Nephron progenitor cell (in vitro differentiated cells): ENCODE measurements around the gene AKAP12.

Experiments
- DNase-seq: peaks from one replicate; pipeline ENCODE4 v3.0.0; 2021
- H3K27ac Mint-ChIP-seq: 2 replicates; pipeline ENCODE4 v1.8.0; 2021; ENCODE audit warnings: mild to moderate bottlenecking, moderate library complexity, mixed read lengths
- H3K27me3 Mint-ChIP-seq: 2 replicates; pipeline ENCODE4 v1.8.0; 2021; ENCODE audit warnings: mild to moderate bottlenecking, low read depth, mixed read lengths; ENCODE audit not compliant: poor library complexity
- H3K36me3 Mint-ChIP-seq: 2 replicates; pipeline ENCODE4 v1.8.0; 2021; ENCODE audit warnings: low read depth, mixed read lengths
- H3K4me1 Mint-ChIP-seq: 2 replicates; pipeline ENCODE4 v1.8.0; 2021; ENCODE audit warnings: mixed read lengths
- H3K4me3 Mint-ChIP-seq: 2 replicates; pipeline ENCODE4 v1.8.0; 2021; ENCODE audit warnings: mild to moderate bottlenecking, moderate library complexity, mixed read lengths
- H3K9me3 Mint-ChIP-seq: 2 replicates; pipeline ENCODE4 v1.8.0; 2021; ENCODE audit warnings: mild to moderate bottlenecking, moderate library complexity, mixed read lengths
- CTCF ChIP-seq: fragments of 200-600 bp; sonication (generic); IDR thresholded peaks from 2 replicates; pipeline ENCODE4 v1.5.0; 2021; ENCODE audit warnings: antibody characterized with exemption

Gene AKAP12

GRCh38 chr6:151260205-151260604 is 20.4 kb downstream of the AKAP12 start:
- no peak overlapping the region for H3K27ac Mint-ChIP-seq
- H3K4me3 Mint-ChIP-seq: no peak overlapping the region
- no peak for TF ChIP-seq CTCF
- peaks cover 23% of the 10 kb centered on the region for H3K4me1 Mint-ChIP-seq
- peaks cover 2% of the 10 kb centered on the region for H3K27me3 Mint-ChIP-seq
- no peak for DNase-seq
- H3K9me3 Mint-ChIP-seq: no peaks in the 10 kb centered on the region
- peaks cover 30% of the 10 kb centered on the region for H3K36me3 Mint-ChIP-seq

- peaks cover 45% of the 10 kb centered on the region for H3K36me3 Mint-ChIP-seq
Measured at GRCh38 chr6:151263035-151263434, 23.3 kb downstream of the AKAP12 start.

GRCh38 chr6:151263967-151264366 is 24.2 kb downstream of the AKAP12 start:
- Mint-ChIP-seq H3K27ac (peak overlapping the region; percentile 44), H3K9me3 (no peaks in the 10 kb centered on the region), H3K36me3 (peaks cover 47% of the 10 kb centered on the region), H3K4me3 (no peak overlapping the region), H3K27me3 (peaks cover 2% of the 10 kb centered on the region), H3K4me1 (peaks cover 6% of the 10 kb centered on the region)
- no peak for TF ChIP-seq CTCF
- DNase-seq: no peak

More at GRCh38 chr6:151263035-151263434, 23.3 kb downstream of the AKAP12 start:
- DNase-seq: no peak
- peaks cover 2% of the 10 kb centered on the region for H3K27me3 Mint-ChIP-seq
- no peak overlapping the region for H3K4me3 Mint-ChIP-seq
- TF ChIP-seq CTCF: no peak
- no peak overlapping the region for H3K27ac Mint-ChIP-seq
- H3K4me1 Mint-ChIP-seq: peaks cover 9% of the 10 kb centered on the region
- H3K9me3 Mint-ChIP-seq: no peaks in the 10 kb centered on the region

- peaks cover 47% of the 10 kb centered on the region for H3K36me3 Mint-ChIP-seq
- peaks cover 4% of the 10 kb centered on the region for H3K4me1 Mint-ChIP-seq
- H3K4me3 Mint-ChIP-seq: no peak overlapping the region
- no peaks in the 10 kb centered on the region for H3K9me3 Mint-ChIP-seq
- no peak for TF ChIP-seq CTCF
- no peak for DNase-seq
- no peaks in the 10 kb centered on the region for H3K27me3 Mint-ChIP-seq
- H3K27ac Mint-ChIP-seq: no peak overlapping the region
Measured at GRCh38 chr6:151265282-151265681, 25.5 kb downstream of the AKAP12 start.

- H3K9me3 Mint-ChIP-seq: no peaks in the 10 kb centered on the region
- no peaks in the 10 kb centered on the region for H3K27me3 Mint-ChIP-seq
- peak overlapping the region; percentile 81 for H3K27ac Mint-ChIP-seq
- H3K36me3 Mint-ChIP-seq: peaks cover 54% of the 10 kb centered on the region
- no peak for TF ChIP-seq CTCF
- no peak overlapping the region for H3K4me3 Mint-ChIP-seq
- DNase-seq: no peak
- H3K4me1 Mint-ChIP-seq: no peaks in the 10 kb centered on the region
Measured at GRCh38 chr6:151269321-151269995, 29.7 kb downstream of the AKAP12 start.

- no peaks in the 10 kb centered on the region for H3K9me3 Mint-ChIP-seq
- H3K4me1 Mint-ChIP-seq: peaks cover 30% of the 10 kb centered on the region
- DNase-seq: no peak
- H3K4me3 Mint-ChIP-seq: no peak overlapping the region
- peaks cover 25% of the 10 kb centered on the region for H3K36me3 Mint-ChIP-seq
- H3K27me3 Mint-ChIP-seq: no peaks in the 10 kb centered on the region
- no peak for TF ChIP-seq CTCF
- peak overlapping the region; percentile 42 for H3K27ac Mint-ChIP-seq
Measured at GRCh38 chr6:151275121-151275520, 35.4 kb downstream of the AKAP12 start.
